HG02981 (cell line): ENCODE results near the gene RSAD1.

Experiments used
- ATAC-seq: cut with Tn5 transposase; IDR thresholded peaks from one replicate; pipeline ENCODE4 v1.9.1; 2021; ENCODE audit warnings: mild to moderate bottlenecking, moderate library complexity; ENCODE audit not compliant: unreplicated experiment

The RSAD1 gene

DNA sequence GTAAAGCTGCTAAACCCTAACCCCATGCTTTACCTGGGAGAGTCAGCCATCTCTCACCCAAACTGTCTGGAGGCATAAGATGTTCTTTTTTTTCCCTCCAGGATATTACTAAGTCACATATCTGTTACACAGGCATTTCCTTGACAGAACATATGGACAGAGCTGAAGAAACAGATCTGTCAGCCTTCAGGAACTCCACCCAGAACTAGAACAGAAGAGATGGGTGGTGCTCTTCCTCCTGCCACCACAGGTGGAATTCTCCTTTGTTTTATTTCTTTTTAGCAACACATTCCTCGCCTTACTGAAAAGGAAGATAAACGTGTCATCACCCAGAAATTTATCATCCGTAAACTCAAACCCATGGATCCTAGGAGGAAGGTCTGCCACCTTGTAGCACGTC is 38.4 kb downstream of the RSAD1 start:
- ATAC-seq = no peak

DNA sequence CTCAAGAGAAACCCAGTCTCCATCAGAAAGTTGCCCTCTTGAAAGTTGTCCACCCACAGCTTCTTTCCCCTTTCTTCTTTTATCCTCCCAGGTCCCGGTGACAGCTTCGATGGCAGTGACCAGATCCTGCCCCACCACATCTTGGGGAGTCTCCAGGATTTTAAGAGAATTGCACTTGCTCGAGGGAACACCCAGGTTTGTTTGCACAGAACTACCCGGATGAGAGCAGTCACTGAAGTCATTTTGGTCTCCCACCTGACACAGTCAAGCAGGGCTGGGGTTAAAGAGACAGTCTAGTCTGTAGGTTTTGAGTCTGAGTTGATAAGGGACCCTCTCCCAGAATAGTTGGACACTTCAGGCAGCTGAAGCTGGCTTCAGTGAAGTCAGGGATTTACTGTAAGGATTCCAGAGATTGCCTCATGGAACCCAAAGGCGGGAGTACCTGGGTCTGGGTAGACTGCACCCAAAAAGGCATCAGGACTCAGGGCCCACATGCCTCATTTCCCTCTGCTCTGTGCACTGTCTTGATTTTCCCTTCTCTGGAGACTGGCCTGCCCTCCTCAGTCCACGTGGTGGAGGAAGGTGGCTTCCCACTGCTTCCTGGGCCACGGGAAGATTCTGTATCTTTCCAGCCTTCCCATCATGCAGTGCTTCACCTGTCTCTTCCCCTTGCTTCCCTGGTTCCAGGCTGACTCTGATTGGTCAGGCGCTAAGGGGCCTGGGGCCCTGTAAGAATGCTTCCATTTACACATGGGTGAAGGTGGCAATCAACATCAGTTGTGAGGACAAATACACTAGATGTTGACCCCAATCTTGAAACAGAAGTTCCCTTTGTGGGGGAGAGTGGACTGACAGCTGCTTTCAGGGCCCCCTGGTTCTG is 39.1 kb downstream of the RSAD1 start:
- no peak for ATAC-seq

DNA sequence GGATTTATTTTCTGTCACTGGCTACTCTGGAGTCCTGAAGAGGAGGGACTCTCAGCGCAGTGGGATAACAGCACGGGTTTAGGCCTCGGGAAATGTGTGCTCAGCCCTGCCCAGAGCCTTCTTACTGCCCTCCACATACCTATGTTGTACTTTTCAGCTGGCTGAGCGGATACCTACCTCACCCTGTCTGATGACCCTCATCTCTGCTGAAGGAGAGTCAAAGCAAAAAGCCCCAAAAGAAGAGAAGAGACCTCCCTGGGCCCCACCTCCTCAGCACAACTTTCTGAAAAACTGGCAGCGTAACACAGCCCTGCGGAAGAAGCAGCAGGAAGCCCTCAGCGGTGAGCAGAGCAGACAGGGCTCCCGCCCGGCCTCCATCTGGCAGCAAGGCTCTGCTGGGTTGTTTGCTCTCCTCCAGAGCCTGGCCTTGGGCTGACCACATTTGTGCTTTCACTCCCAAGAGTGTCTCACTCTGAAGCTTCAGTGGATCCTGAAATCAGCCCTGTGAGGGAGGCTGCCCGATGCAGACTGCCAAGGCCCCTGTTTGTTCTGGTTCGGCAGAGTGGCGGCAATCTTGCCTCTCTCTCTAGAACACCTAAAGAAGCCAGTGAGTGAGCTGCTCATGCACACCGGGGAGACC is 39.8 kb downstream of the RSAD1 start:
- no peak for ATAC-seq

DNA sequence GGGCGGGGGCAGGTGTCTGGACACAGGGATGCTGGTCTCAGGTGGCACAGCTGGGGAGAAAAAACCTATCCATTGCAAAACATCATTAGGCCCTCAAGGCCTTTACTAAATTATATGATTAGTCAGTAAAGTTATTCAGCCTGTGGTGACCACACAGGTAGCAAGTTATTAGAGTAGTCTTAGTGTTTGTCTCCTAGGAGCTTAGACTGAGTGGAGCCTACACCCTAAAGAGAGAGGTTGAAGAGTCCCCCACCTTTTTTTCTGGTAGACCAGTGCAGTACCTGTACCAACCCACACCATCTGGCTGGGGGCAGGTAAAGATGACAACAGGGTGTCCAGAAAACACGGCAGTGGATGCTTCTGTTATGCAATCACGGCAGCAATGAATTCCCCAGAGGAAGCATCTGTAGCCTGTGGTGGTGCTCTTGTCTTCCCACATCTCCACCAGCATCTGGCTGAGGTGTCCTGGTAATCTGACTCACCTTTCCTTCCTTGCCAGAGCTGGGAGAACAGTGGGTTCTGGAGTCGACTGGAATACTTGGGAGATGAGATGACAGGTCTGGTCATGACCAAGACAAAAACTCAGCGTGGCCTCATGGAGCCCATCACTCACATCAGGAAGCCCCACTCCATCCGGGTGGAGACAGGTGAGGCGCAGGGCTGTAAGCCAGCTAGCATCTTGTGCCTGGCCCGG is 40.6 kb downstream of the RSAD1 start:
- no peak for ATAC-seq

DNA sequence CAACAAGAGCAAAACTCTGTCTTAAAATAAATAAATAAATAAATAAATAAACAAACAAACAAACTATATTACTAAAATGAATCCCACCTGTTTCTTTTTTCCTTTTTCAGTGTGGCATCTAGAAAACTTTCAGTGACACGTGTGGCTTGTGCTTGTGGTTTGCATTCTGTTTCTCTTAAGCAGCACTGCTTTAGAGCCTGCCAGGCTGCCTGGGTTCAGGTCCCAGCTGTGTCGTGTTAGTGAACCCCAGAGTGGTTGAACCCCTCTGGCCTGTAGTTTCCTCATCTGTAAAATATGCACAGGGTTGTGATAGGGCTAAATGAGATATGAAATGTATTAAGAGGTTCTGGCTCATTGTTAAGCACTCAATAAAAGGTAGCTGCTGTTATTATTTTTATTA is 41.8 kb downstream of the RSAD1 start:
- ATAC-seq = no peak

DNA sequence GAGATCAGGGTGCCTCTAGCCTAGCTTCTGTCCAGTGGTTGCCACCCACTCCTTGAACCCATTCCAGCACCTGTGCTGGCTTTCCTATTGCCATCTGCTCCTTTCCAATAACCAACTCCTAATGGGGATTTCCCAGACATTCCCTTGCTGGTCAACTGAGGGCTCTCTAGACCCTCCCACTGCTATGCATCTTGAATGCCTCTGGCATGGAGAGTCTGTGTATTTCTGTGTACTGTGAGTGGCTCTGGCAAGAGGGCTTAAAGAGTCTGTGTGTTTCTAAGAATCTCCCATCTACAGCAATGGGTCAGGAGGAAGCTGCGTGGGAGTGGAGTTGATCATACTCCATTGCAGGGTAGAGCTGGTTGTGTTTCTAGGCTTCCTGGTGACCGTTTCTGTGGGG is 42.9 kb downstream of the RSAD1 start:
- no peak for ATAC-seq

DNA sequence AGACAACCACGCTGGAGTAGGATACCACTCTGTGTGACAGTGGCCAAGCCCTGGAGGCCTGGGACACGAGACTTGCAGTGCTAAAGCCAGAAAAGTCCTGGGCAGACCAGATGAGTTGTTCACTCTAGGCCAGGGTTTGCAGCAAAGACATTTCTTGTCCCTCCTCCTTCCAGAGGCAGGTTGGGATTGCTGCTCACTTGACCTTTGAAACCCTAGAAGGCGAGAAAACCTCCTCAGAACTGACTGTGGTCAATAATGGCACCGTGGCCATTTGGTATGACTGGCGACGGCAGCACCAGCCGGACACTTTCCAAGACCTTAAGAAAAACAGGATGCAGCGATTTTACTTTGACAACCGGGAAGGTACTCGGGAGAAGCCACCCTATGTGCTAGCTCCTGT is 44.1 kb downstream of the RSAD1 start:
- no peak for ATAC-seq

DNA sequence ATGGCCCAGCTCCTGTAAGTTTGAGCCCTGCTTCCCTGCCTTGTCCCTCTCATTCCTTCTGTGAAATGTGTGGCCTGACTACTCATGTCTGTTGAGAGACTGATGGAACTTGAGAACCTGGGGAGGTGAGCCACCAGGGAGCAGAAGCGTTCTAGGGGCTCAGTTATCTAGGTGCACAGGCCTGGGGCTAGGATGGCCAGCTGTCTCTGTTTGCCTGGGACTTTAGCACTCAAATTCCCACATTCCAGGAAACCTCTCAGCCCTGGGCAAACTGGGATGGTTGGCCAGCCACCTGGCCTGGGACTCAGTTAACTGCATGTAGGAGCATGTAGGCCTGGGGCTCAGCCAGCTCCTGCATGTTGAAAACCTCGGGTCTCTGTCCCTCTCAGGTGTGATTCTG is 44.5 kb downstream of the RSAD1 start:
- no peak for ATAC-seq

DNA sequence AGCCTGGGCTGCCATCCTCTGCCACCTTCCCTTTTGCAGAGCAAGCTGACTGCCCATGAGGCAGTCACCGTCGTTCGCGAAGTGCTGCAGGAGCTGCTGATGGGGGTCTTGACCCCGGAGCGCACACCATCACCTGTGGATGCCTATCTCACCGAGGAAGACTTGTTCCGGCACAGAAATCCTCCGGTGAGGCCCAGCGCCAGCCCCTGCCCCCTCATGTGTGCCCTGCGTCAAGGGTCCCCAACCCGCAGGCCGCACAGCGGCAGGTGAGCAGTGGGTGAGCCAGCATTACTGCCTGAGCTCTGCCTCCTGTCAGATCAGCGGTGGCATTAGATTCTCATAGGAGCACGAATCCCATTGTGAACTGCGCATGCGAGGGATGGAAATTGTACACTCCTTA is 46.2 kb downstream of the RSAD1 start:
- no peak for ATAC-seq

DNA sequence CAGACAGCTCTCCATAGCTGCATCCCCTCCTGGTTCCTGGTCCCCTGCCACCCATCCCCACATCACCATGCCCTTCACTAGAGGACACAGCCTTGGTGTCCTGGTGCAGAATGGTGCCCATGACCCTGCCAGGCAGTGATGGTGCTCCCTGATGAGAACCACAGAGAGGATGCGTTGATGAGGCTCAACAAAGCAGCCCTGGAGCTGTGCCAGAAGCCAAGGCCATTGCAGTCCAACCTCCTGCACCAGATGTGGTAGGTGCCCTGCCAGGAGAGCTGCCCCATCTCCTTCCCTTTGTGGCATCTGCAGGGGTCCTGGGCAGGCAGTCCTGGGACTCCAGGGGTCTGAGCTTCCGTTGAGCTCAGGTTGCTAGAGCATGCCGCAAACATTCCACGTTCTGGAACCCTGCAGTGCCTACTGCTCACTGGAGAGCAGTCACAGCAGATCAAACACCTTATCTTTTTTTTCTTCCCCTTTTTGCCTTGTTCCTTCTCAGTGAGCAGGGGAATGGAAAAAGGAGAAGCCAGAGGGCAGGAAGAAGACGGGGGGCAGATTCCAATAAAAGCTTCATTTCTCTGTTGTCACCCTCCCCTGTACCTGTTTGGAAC is 48.6 kb downstream of the RSAD1 start:
- ATAC-seq = no peak

DNA sequence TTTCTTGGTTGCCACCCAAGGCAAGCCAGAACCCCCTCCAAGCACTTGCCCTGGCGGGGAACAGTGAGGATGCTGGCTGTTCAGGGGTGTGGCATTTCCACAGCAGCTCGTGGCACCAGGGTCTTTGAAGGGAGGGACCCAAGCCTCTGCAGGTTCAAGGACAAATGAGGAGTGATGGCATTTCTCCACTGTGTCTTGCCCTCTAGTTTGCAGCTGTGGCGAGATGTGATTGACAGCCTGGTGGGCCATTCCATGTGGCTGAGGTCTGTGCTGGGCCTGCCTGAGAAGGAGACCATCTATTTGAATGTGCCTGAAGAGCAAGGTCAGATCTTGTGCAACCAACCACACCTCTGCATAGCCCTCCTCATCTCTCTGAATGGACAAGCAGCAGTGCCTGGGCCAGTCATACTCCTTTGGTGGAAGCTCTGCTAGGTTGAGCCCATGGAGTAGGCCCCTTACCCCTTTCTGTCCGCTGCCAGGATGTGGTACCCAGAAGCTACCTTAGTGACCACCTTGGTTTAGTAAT is 49.4 kb downstream of the RSAD1 start:
- ATAC-seq = no peak

DNA sequence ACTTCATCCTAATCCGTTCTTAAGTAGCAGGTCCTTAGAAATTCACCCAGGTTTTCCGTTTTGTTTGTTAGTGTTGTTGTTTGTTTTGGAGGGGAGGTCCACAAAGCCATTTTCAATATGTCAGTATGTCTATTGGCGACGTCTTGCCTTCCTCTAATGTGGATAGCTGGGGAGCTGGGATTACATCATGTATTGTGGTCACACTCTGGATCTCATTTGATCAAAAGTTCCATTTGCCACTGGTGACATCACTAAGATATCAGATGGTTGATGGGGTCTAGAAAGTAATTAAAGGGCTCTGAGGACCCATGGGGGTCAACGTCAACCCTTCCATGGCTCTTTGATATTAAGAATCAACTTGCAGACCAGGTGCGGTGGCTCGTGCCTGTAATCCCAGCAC is 51.2 kb downstream of the RSAD1 start:
- no peak for ATAC-seq

DNA sequence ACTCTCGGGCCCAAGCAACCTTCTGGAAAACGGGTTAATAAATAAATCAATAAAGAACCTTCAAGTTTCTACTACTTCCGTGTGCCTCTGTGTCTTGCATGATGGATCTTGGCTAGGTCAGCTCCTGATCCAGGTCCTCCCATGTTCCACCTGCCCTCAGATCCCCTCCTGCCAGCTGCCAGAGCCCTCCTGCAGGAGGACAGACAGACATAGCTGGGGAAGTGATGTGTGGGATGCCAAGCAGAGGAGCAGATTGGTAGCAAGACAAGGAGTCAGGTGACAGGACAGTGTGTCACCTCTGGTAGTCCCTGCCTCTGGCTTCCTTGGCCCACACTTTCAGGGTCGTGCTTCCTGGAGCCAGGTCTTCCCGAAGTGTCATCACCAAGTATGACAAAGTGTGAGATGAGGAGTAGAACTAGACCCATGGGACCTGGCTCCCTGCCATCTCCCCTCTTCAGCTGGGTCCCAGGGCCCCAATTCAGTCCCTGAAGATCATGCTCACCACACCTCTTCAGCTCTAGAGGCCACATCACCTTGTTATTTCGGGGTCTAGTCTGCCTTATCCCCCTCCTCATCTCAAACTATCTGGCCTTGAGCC is 52.9 kb downstream of the RSAD1 start:
- ATAC-seq = no peak

DNA sequence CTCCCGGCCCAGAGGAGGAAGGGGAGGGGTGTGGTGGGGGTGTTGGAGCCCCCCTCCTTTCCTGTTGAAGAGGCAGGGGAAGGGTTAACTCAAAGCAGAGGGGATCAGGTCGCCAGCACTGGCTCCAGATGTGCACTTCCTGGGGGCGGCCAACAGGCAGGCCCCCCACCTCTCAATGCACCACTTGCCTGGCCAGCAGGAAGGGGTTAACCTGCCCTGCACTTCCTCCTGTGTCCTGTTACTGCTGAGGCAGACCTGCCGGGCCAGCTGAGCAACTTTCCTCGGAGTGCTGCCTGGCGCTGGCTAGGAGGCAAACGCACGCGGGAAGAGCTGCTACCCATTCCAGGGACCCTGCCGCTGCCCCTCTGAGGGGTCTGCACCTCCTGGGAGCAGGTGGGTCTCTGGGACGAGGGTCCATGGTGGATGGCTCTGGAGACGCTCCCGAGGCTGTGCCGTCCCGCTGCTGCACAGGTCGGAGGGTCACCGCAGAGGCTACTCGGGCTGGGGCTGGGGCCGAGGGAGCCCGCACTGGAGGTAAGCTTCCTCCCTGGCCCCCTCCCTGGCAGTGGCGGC is 53.9 kb downstream of the RSAD1 start, which contains the start of gene EPN3:
EPN3 (plus strand) TSS at position 284 of the 573 bp plus-strand sequence. CDS start 3,822 bp downstream, outside the sequence.
- no peak for ATAC-seq

DNA sequence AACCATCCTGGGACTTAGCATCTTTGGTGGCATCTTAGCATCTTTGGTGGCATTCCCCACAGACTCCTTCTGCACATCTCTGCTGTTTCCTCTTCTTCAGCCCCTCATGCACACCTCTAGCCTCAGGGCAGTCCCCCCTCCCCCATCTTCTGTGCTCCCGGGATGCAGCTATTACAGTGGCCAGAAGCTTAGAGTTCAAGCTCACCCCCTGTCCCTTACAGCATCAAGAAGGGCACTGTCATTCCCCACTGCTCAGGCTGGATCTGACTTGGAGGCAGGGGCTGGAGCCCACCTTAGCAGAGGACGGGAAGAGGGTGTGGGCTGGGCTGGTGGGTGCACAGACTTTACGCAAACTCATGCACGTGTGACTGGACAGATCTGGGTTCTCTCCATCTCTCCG is 54.5 kb downstream of the RSAD1 start:
- no peak for ATAC-seq

DNA sequence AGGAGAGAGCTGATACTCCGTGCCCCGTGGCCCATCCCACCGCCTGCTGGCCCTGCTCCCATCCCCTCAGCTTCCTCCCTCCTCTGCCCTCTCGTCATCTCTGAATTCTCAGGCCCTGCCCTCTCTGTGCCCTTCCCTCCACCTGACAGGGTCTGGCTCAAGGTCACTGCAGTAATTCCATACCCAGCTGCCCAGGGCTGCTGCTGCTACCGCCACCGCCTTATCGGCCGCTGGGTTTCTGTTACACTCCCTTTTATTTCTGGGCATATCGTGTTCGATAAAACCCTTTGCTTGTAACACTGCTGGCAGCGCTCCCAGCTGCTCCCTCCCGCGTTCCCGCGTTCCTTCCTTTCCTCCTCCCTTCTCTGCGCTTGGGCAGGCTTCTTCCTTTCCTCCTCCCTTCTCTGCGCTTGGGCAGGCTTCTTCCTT is 55.1 kb downstream of the RSAD1 start:
- ATAC-seq = no peak

DNA sequence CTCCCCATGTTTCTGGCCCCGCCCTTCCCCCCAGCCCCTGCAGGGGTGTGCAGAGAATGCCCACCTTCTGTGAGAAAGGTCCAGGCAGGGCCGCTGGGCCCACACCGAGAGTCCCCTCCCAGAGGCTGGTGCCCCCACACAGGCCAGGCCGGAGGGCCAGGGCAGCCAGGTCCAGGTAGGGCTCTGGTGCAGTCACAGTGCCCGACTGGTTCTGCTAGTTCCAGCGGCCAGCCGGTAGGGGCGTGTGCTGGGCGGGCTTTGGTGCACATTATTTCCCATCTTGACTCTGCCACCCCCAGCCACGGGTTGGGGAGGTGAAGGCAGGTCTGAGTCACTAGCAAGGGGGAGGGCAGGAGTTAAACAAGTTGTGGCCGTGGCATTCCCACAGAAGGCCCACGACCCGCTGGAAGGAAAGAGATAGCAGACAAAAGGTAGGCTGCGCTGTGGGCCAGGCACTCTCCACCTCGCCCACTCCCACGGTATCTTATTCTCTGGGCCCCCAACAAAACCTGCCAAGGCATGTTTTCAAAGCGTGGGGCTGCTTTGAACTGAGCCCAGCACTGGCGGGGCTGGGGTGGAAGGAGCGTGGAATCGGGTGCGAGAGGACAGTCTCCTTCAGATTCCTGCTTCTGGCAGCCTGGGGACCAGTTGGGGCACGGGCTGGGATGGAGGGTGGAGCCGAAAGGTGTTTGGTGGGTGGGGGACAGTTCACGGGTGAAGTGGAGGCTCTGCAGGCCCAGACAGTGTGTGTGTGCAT is 55.7 kb downstream of the RSAD1 start:
- ATAC-seq = no peak

DNA sequence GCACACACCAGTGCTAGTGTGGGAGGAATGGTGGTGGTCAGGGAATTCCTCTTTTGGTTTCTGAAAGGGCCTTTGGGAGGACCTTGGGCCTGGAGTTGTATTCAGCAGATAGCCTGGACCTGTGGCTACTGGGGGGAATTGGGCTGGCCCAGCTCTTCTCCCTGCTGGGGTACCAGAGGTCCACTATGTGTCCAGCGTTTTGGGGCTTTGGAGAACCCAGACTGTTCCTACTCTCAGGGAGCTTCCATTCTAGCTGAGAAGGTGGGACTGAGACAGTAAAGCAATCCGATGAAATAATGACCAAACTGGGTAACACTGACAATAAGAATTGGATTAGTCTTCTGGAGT is 56.3 kb downstream of the RSAD1 start:
- no peak for ATAC-seq

DNA sequence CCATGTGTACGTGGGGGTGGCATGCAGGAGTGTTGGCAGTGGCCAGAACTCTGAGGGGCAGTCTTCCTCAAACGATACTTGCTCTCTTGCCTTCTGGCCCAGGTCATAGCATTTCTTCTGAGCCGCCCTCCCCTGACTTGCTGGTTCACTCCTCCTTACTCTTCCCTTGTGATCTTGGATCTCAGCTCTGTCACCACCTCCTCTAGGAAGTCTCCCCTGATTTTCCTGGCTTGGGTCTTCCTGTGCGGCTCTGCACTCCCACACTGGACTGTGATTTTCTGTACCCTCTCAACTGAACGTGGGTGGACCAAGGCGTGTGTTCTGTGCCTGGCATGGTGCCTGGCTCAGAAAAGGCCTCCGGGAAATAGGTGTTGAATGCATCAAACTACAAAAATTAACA is 56.7 kb downstream of the RSAD1 start:
- ATAC-seq = no peak
